H1 (cell line): ENCODE data around the gene SPATS1. TPM values are rescaled to one million over a fixed set of nuclear protein-coding genes. Genes with fewer than 3 reads are reported as not detected.

ENCODE experiments used
- CTCF ChIA-PET: fragments of 300-600 bp; sonication (Branson Sonifier 250); formaldehyde crosslinking; loops from one replicate; lab custom pipeline; 2021; ENCODE audit not compliant: partially characterized antibody; lab: Charles Lee
- POLR2A ChIA-PET: fragments of 300-600 bp; sonication (Branson Sonifier 250); formaldehyde crosslinking; loops from one replicate; lab custom pipeline; 2021; ENCODE audit warnings: inconsistent platforms; ENCODE audit not compliant: partially characterized antibody; lab: Charles Lee
- DNase-seq, 2 experiments: peaks; one replicate each; pipeline versions ENCODE4 v3.0.0 to v3.0.0-alpha.2; 2010 to 2022; ENCODE audit warnings: low spot score in 2 of 2, low read depth in 1 of 2, mixed read lengths in 1 of 2
- FAIRE-seq: peaks from 2 replicates; lab custom pipeline; 2011; peaks lifted over from hg19 to GRCh38; lab: Jason Lieb, UNC
- H2AFZ ChIP-seq: 2 replicates; pipeline ENCODE4 v1.8.1; 2012; ENCODE audit warnings: low read length, inconsistent platforms
- H2AK5ac ChIP-seq: 2 replicates; pipeline ENCODE4 v1.6.1; 2013; ENCODE audit warnings: low read depth, low read length
- H2BK120ac ChIP-seq: replicated peaks from 2 replicates; pipeline ENCODE3; 2013; ENCODE audit warnings: low read depth, low read length, inconsistent platforms
- H2BK12ac ChIP-seq: 2 replicates; pipeline ENCODE4 v1.6.1; 2013; ENCODE audit warnings: low read depth, low read length
- H2BK15ac ChIP-seq: 2 replicates; pipeline ENCODE4 v1.6.1; 2013; ENCODE audit warnings: low read length
- H2BK20ac ChIP-seq: 2 replicates; pipeline ENCODE4 v1.6.1; 2013; ENCODE audit warnings: low read length
- H2BK5ac ChIP-seq: 2 replicates; pipeline ENCODE4 v1.6.1; 2013; ENCODE audit warnings: low read depth, low read length
- H3K14ac ChIP-seq: 2 replicates; pipeline ENCODE4 v1.6.1; 2013; ENCODE audit warnings: inconsistent platforms; ENCODE audit not compliant: insufficient read length
- H3K18ac ChIP-seq: 2 replicates; pipeline ENCODE4 v1.6.1; 2013; ENCODE audit warnings: low read length; ENCODE audit errors: extremely low read depth
- H3K23ac ChIP-seq: 2 replicates; pipeline ENCODE4 v1.6.1; 2013; ENCODE audit warnings: inconsistent platforms; ENCODE audit not compliant: insufficient read length
- H3K23me2 ChIP-seq: 2 replicates; pipeline ENCODE4 v1.6.1; 2013; ENCODE audit warnings: low read depth, low read length
- H3K27ac ChIP-seq: 2 replicates; pipeline ENCODE4 v1.6.1; 2011; ENCODE audit warnings: low read depth, low read length, inconsistent platforms
- H3K27me3 ChIP-seq, 4 experiments: replicated peaks in 1 of 4; 1 replicate in 1 of 4; 2 replicates in 3 of 4; pipeline versions ENCODE4 v1.6.1 to v1.8.1; 2011 to 2013; ENCODE audit warnings: low read length in 3 of 4, mild to moderate bottlenecking in 3 of 4, inconsistent platforms in 2 of 4, mixed read lengths in 2 of 4, moderate library complexity in 1 of 4; ENCODE audit not compliant: control insufficient read depth in 3 of 4, insufficient read depth in 3 of 4; ENCODE audit errors: extremely low read depth in 1 of 4
- H3K36me3 ChIP-seq, 4 experiments: 2 replicates each; pipeline versions ENCODE4 v1.6.1 to v1.8.1; 2011 to 2013; ENCODE audit warnings: mild to moderate bottlenecking in 4 of 4, low read length in 3 of 4, moderate library complexity in 2 of 4, control low read depth in 1 of 4, inconsistent platforms in 1 of 4; ENCODE audit not compliant: insufficient read depth in 4 of 4, control insufficient read depth in 2 of 4
- H3K4ac ChIP-seq: replicated peaks from 2 replicates; pipeline ENCODE3; 2013; ENCODE audit warnings: low read length, low read depth, mixed read lengths, inconsistent platforms; ENCODE audit not compliant: insufficient read length
- H3K4me1 ChIP-seq, 4 experiments: replicated peaks in 1 of 4; 1 replicate in 1 of 4; 2 replicates in 3 of 4; pipeline versions ENCODE4 v1.6.1 to v1.8.1; 2011 to 2013; ENCODE audit warnings: low read length in 3 of 4, inconsistent platforms in 2 of 4, mixed read lengths in 1 of 4; ENCODE audit not compliant: insufficient read depth in 4 of 4, control insufficient read depth in 3 of 4
- H3K4me2 ChIP-seq, 2 experiments: 2 replicates each; pipeline versions ENCODE4 v1.6.1 to v1.8.1; 2011 to 2013; ENCODE audit warnings: low read depth in 2 of 2, low read length in 2 of 2, control low read depth in 1 of 2, inconsistent platforms in 1 of 2, mild to moderate bottlenecking in 1 of 2; ENCODE audit not compliant: insufficient read depth in 1 of 2
- H3K4me3 ChIP-seq, 4 experiments: fragments of 200-600, 300-600 bp in 1 of 4; sonication (generic), shearing (Covaris generic), sonication (Bioruptor Twin) in 1 of 4; 2 replicates each; pipeline versions ENCODE4 v1.5.1 to v1.8.1; 2011 to 2016; ENCODE audit warnings: low read length in 4 of 4, low read depth in 3 of 4, control low read depth in 2 of 4, inconsistent platforms in 2 of 4, mild to moderate bottlenecking in 2 of 4, mixed read lengths in 1 of 4, moderate library complexity in 1 of 4; ENCODE audit not compliant: insufficient read depth in 2 of 4; ENCODE audit errors: extremely low read depth in 1 of 4
- H3K56ac ChIP-seq: replicated peaks from 2 replicates; pipeline ENCODE3; 2013; ENCODE audit warnings: low read depth, mild to moderate bottlenecking, mixed read lengths, low read length, inconsistent platforms; ENCODE audit not compliant: insufficient read length
- H3K79me1 ChIP-seq: 2 replicates; pipeline ENCODE4 v1.6.1; 2013; ENCODE audit warnings: low read depth, low read length, control low read depth
- H3K79me2 ChIP-seq, 2 experiments: 2 replicates each; pipeline versions ENCODE4 v1.6.1 to v1.8.1; 2012 to 2013; ENCODE audit warnings: low read length in 2 of 2, mild to moderate bottlenecking in 2 of 2, inconsistent platforms in 1 of 2; ENCODE audit not compliant: insufficient read depth in 2 of 2, control insufficient read depth in 1 of 2
- H3K9ac ChIP-seq, 4 experiments: replicated peaks in 1 of 4; 1 replicate in 1 of 4; 2 replicates in 3 of 4; pipeline versions ENCODE4 v1.6.1 to v1.8.1; 2011 to 2013; ENCODE audit warnings: low read depth in 3 of 4, low read length in 3 of 4, control low read depth in 2 of 4, mild to moderate bottlenecking in 2 of 4, moderate library complexity in 2 of 4, inconsistent platforms in 1 of 4; ENCODE audit errors: extremely low read depth in 1 of 4
- H3K9me3 ChIP-seq, 2 experiments: 2 replicates each; pipeline versions ENCODE4 v1.6.1 to v1.8.1; 2012 to 2013; ENCODE audit warnings: mild to moderate bottlenecking in 2 of 2, moderate library complexity in 2 of 2, control low read depth in 1 of 2, inconsistent platforms in 1 of 2, low read depth in 1 of 2, low read length in 1 of 2, mixed read lengths in 1 of 2; ENCODE audit not compliant: insufficient read depth in 2 of 2
- H4K20me1 ChIP-seq, 2 experiments: replicated peaks in 1 of 2; 2 replicates each; pipeline versions ENCODE3 to v1.8.1; 2011 to 2013; ENCODE audit warnings: inconsistent platforms in 2 of 2, low read length in 2 of 2, mild to moderate bottlenecking in 1 of 2; ENCODE audit not compliant: insufficient read depth in 2 of 2, control insufficient read depth in 1 of 2
- H4K5ac ChIP-seq: 2 replicates; pipeline ENCODE4 v1.6.1; 2013; ENCODE audit warnings: low read length, low read depth, mixed read lengths, inconsistent platforms; ENCODE audit not compliant: insufficient read length
- H4K8ac ChIP-seq: 2 replicates; pipeline ENCODE4 v1.8.0; 2013; ENCODE audit warnings: mild to moderate bottlenecking, moderate library complexity, low read length, inconsistent platforms; ENCODE audit not compliant: insufficient read depth; ENCODE audit errors: extremely low read depth
- H4K91ac ChIP-seq: replicated peaks from 2 replicates; pipeline ENCODE3; 2013; ENCODE audit warnings: low read length, mixed read lengths, inconsistent platforms; ENCODE audit not compliant: insufficient read length
- CTCF ChIP-seq, 3 experiments: IDR thresholded peaks; 1 replicate in 2 of 3; 2 replicates in 1 of 3; pipeline versions ENCODE4 v1.5.1 to v1.6.1; 2011; ENCODE audit warnings: low read length in 3 of 3, mild to moderate bottlenecking in 3 of 3, inconsistent platforms in 2 of 3, low read depth in 1 of 3, moderate library complexity in 1 of 3; ENCODE audit not compliant: insufficient read depth in 1 of 3; ENCODE audit errors: control extremely low read depth in 1 of 3
- HDAC2 ChIP-seq, 2 experiments: fragments of 300-600 bp in 1 of 2; sonication (generic) in 1 of 2; IDR thresholded peaks; 2 replicates each; pipeline ENCODE4 v1.6.1; 2011 to 2012; ENCODE audit warnings: low read depth in 2 of 2, low read length in 2 of 2, mild to moderate bottlenecking in 2 of 2, moderate library complexity in 2 of 2, borderline replicate concordance in 1 of 2, inconsistent platforms in 1 of 2
- KDM1A ChIP-seq: fragments of 200-600, 300-600 bp; sonication (generic); IDR thresholded peaks from 2 replicates; pipeline ENCODE4 v1.7.1; 2016; ENCODE audit warnings: mild to moderate bottlenecking, low read length, borderline replicate concordance
- RFX5 ChIP-seq: IDR thresholded peaks from 2 replicates; pipeline ENCODE4 v1.6.1; 2011; ENCODE audit warnings: low read depth, low read length, improper control_type of control experiment, borderline replicate concordance
- RNF2 ChIP-seq: fragments of 200-900, 300-1000 bp; sonication (generic); IDR thresholded peaks from 2 replicates; pipeline ENCODE4 v1.7.1; 2016; ENCODE audit warnings: borderline replicate concordance, low read depth, mild to moderate bottlenecking, antibody characterized with exemption, low read length; ENCODE audit not compliant: poor library complexity, severe bottlenecking; ENCODE audit errors: missing control alignments
- SP4 ChIP-seq: IDR thresholded peaks from 2 replicates; pipeline ENCODE4 v1.6.1; 2012; ENCODE audit warnings: low read length, inconsistent platforms
- WGBS, 2 experiments: shearing (Covaris generic) in 1 of 2; methylation state at CpG; one replicate each; pipeline versions ENCODE4 v1.1.6 to v1.1.7; 2013 to 2015; ENCODE audit warnings: low lambda C conversion rate in 2 of 2, mixed read lengths in 2 of 2, inconsistent platforms in 1 of 2, low coverage in 1 of 2, missing lambda C conversion rate in 1 of 2; ENCODE audit not compliant: insufficient replicate concordance in 2 of 2, insufficient coverage in 1 of 2, insufficient read length in 1 of 2; ENCODE audit errors: extremely low coverage in 1 of 2, missing lambda C conversion rate in 1 of 2; 5-methylcytosine and 5-hydroxymethylcytosine counted together
- polyA plus RNA-seq, 7 experiments: library from polyadenylated mRNA; depleted of rRNA in 3 of 7; stranded (reverse) in 5 of 7; unstranded in 2 of 7; fragments of >200 nt in 5 of 7; fragments of 200-250 nt in 2 of 7; gene quantifications; 1 replicate in 5 of 7; 2 replicates in 1 of 7; 4 replicates in 1 of 7; pipeline versions ENCODE4 v1.2.1 to v1.2.3, GENCODE V29; 2011 to 2013; ENCODE audit warnings: missing spikeins in 2 of 7, mixed read lengths in 2 of 7
- total RNA-seq: library from RNA; stranded (reverse); fragmentation: NEBNext Ultra II Directional; extraction: Animal tissue kit (Norgen Biotek cat#: 25700); gene quantifications from 2 replicates; pipeline ENCODE4 v1.2.1, GENCODE V29; 2021

SPATS1 gene
- total and polyA plus RNA-seq, 2 of the 8 experiments (the other 6 are each of a cell fraction or from before 2014, with no cell fraction given), result not detected

GRCh38 chr6:44312901-44313788 is 29.3 kb upstream of the SPATS1 start, which contains the start of gene AARS2:
Gene AARS2, minus strand, starts transcription at chr6:44313347. Its CDS starts 24 bp downstream, at chr6:44313323.
- peak within 1 kb of the TSS; percentile 76; the same call in 1 of the 2 replicates for H2BK5ac ChIP-seq
- H2BK20ac ChIP-seq, result no peak within 1 kb of the TSS
- 0 out of 2 replicates have a peak within 1 kb of the TSS, but pooled peaks have one; percentile 5 for H2AFZ ChIP-seq
- peaks cover 9 to 34% (median 28%) of the 10 kb centered on the region in 4 experiments for H3K36me3 ChIP-seq
- H4K5ac ChIP-seq, result peak within 1 kb of the TSS; percentile 39
- H3K4ac ChIP-seq, result no peak within 1 kb of the TSS
- 7% methylated on average over 51 of the region's 52 CpGs; no CpG with 5 or more reads in 1 of the 2 experiments for WGBS, 2 experiments
- H4K8ac ChIP-seq, result peak within 1 kb of the TSS; percentile 83; the same call in 1 of the 2 replicates
- H3K14ac ChIP-seq, result no peak within 1 kb of the TSS
- peak within 1 kb of the TSS; percentile 21 for H3K56ac ChIP-seq
- no peaks in the 10 kb centered on the region for H3K9me3 ChIP-seq
- peaks cover 0 to 2% of the 10 kb centered on the region in 2 experiments for H4K20me1 ChIP-seq
- peak; percentile 68 to 99 for DNase-seq
- H3K23ac ChIP-seq, result no peak within 1 kb of the TSS
- H3K79me1 ChIP-seq, result peaks cover 3% of the 10 kb centered on the region; the same call in 1 of the 2 replicates
- ChIA-PET CTCF (interaction anchor here (0.6 to 13.9 kb wide), 19 partner anchors 11 to 200 kb away, joined by 3 to 330 read pairs (median 4); partner anchors contain the start of genes NFKBIE, SPATS1 and TMEM151B), POLR2A (interaction anchor here (0.6 to 5.6 kb wide), 36 partner anchors 8 to 407 kb away, joined by 3 to 80 read pairs (median 6); partner anchors contain the start of genes HSP90AB1, SLC29A1, SLC35B2 and TMEM151B)
- H3K4me2 ChIP-seq, result peak within 1 kb of the TSS; percentile 77 to 80
- no peak within 1 kb of the TSS for H2BK12ac ChIP-seq
- H3K27me3 ChIP-seq, result peaks cover 0 to 1% (median 0%) of the 10 kb centered on the region in 4 experiments; a peak in 1 of 7 replicates
- no peak within 1 kb of the TSS for H2BK120ac ChIP-seq
- no peak for FAIRE-seq
- H3K4me1 ChIP-seq, result peaks cover 3 to 6% (median 3%) of the 10 kb centered on the region in 4 experiments
- H3K18ac ChIP-seq, result peak within 1 kb of the TSS; percentile 93
- H2BK15ac ChIP-seq, result no peak within 1 kb of the TSS
- peak within 1 kb of the TSS; percentile 64; the same call in 1 of the 2 replicates for H3K27ac ChIP-seq
- no peak within 1 kb of the TSS for H4K91ac ChIP-seq
- no peak within 1 kb of the TSS for H2AK5ac ChIP-seq
- H3K23me2 ChIP-seq, result peaks cover 4% of the 10 kb centered on the region
- H3K9ac ChIP-seq, result peak within 1 kb of the TSS; percentile 75 to 88 (median 82)
- peak within 1 kb of the TSS; percentile 66 to 91 (median 88) for H3K4me3 ChIP-seq
- H3K79me2 ChIP-seq, result peaks cover 0 to 13% of the 10 kb centered on the region in 2 experiments; a peak in 2 of 4 replicates
- TF ChIP-seq CTCF (IDR thresholded peaks at IDR 0.05; ENCODE audit: control extremely low read depth in 1 of 3, insufficient read depth in 1 of 3, low read depth in 1 of 3, low read length in 3 of 3) (peak; percentile 91 to 97 (median 95)), RNF2 (no peak), HDAC2 (IDR thresholded peaks at IDR 0.05; ENCODE audit: borderline replicate concordance in 1 of 2, low read depth in 2 of 2, low read length in 2 of 2) (0 out of 4 replicates have a peak, but pooled peaks of 1 of the 2 experiments have one; percentile 2), RFX5 (no peak), SP4 (peak; percentile 83; the same call in 1 of the 2 replicates), KDM1A (peak; percentile 84)
